Activated T-cell treated with anti-CD3 and anti-CD28 coated beads, Interleukin-2, amount 50 U/mL, for 4 hours (primary cell): ENCODE data around the gene TSPAN14. TPM values are rescaled to one million over a fixed set of nuclear protein-coding genes. Genes with fewer than 3 reads are reported as not detected.

Experiments
- ATAC-seq, 2 donors: fragments of 200-7000 bp; cut with Tn5 transposase; one replicate each; pipeline ENCODE4 v1.10.0; 2021
- DNase-seq: peaks from one replicate; pipeline ENCODE4 v3.0.0-alpha.2; 2020
- H3K27me3 Mint-ChIP-seq: one replicate; pipeline ENCODE4 v1.8.0; 2021; ENCODE audit warnings: low read depth, mixed read lengths
- H3K36me3 Mint-ChIP-seq: one replicate; pipeline ENCODE4 v1.8.0; 2022; ENCODE audit warnings: mixed read lengths; ENCODE audit not compliant: insufficient read depth
- H3K4me1 Mint-ChIP-seq: one replicate; pipeline ENCODE4 v1.8.0; 2021; ENCODE audit warnings: low read depth, mixed read lengths
- H3K4me3 Mint-ChIP-seq: one replicate; pipeline ENCODE4 v1.8.0; 2021; ENCODE audit warnings: mild to moderate bottlenecking, moderate library complexity, mixed read lengths
- H3K9me3 Mint-ChIP-seq: one replicate; pipeline ENCODE4 v1.8.0; 2021; ENCODE audit warnings: mixed read lengths
- total RNA-seq, 3 donors: library from RNA; stranded (reverse); gene quantifications; one replicate each; pipeline ENCODE4 v1.2.1, GENCODE V29; 2021

Gene TSPAN14
- total RNA-seq, 3 donors from 2014 or later: 31.8 to 36.2 (median 35.0) TPM

GRCh38 chr10:80489371-80490112 lies 35.4 kb downstream of the TSPAN14 start:
- H3K4me3 Mint-ChIP-seq: no peak overlapping the region
- ATAC-seq: no peak
- no peaks in the 10 kb centered on the region for H3K27me3 Mint-ChIP-seq
- no peaks in the 10 kb centered on the region for H3K9me3 Mint-ChIP-seq
- no peak for DNase-seq
- peaks cover 100% of the 10 kb centered on the region for H3K4me1 Mint-ChIP-seq
- peaks cover 36% of the 10 kb centered on the region for H3K36me3 Mint-ChIP-seq

- no peak overlapping the region for H3K4me3 Mint-ChIP-seq
- H3K27me3 Mint-ChIP-seq: no peaks in the 10 kb centered on the region
- ATAC-seq (no peak), DNase-seq (no peak)
- H3K4me1 Mint-ChIP-seq: peaks cover 99% of the 10 kb centered on the region
- H3K9me3 Mint-ChIP-seq: peaks cover 2% of the 10 kb centered on the region
- peaks cover 47% of the 10 kb centered on the region for H3K36me3 Mint-ChIP-seq
Measured at GRCh38 chr10:80491251-80492102, 37.4 kb downstream of the TSPAN14 start.

- peak overlapping the region; percentile 52 for H3K4me3 Mint-ChIP-seq
- H3K4me1 Mint-ChIP-seq: peaks cover 99% of the 10 kb centered on the region
- DNase-seq (no peak), ATAC-seq (peak; percentile 15)
- H3K9me3 Mint-ChIP-seq: peaks cover 7% of the 10 kb centered on the region
- H3K27me3 Mint-ChIP-seq: no peaks in the 10 kb centered on the region
- peaks cover 54% of the 10 kb centered on the region for H3K36me3 Mint-ChIP-seq
Measured at GRCh38 chr10:80492848-80493521, 38.9 kb downstream of the TSPAN14 start.

- Mint-ChIP-seq H3K4me1 (peaks cover 99% of the 10 kb centered on the region), H3K36me3 (peaks cover 54% of the 10 kb centered on the region), H3K4me3 (peak overlapping the region; percentile 52), H3K9me3 (peaks cover 7% of the 10 kb centered on the region), H3K27me3 (no peaks in the 10 kb centered on the region)
- DNase-seq (no peak), ATAC-seq (peak; percentile 40 to 41)
Measured at GRCh38 chr10:80493522-80494051, 39.5 kb downstream of the TSPAN14 start.

- ATAC-seq (no peak), DNase-seq (no peak)
- H3K4me3 Mint-ChIP-seq: no peak overlapping the region
- H3K36me3 Mint-ChIP-seq: peaks cover 34% of the 10 kb centered on the region
- H3K27me3 Mint-ChIP-seq: no peaks in the 10 kb centered on the region
- H3K4me1 Mint-ChIP-seq: peaks cover 98% of the 10 kb centered on the region
- peaks cover 7% of the 10 kb centered on the region for H3K9me3 Mint-ChIP-seq
Measured at GRCh38 chr10:80496555-80497172, 42.6 kb downstream of the TSPAN14 start.

- peaks cover 36% of the 10 kb centered on the region for H3K36me3 Mint-ChIP-seq
- DNase-seq (no peak), ATAC-seq (no peak)
- H3K4me1 Mint-ChIP-seq: peaks cover 98% of the 10 kb centered on the region
- peaks cover 7% of the 10 kb centered on the region for H3K9me3 Mint-ChIP-seq
- H3K27me3 Mint-ChIP-seq: no peaks in the 10 kb centered on the region
- H3K4me3 Mint-ChIP-seq: no peak overlapping the region
Measured at GRCh38 chr10:80497187-80498077, 43.3 kb downstream of the TSPAN14 start.

GRCh38 chr10:80498078-80498832 lies 44.1 kb downstream of the TSPAN14 start:
- no peaks in the 10 kb centered on the region for H3K27me3 Mint-ChIP-seq
- peaks cover 98% of the 10 kb centered on the region for H3K4me1 Mint-ChIP-seq
- peaks cover 7% of the 10 kb centered on the region for H3K9me3 Mint-ChIP-seq
- peak; percentile 15 to 17 for ATAC-seq
- peak overlapping the region; percentile 62 for H3K4me3 Mint-ChIP-seq
- DNase-seq: no peak
- H3K36me3 Mint-ChIP-seq: peaks cover 32% of the 10 kb centered on the region

- H3K27me3 Mint-ChIP-seq: no peaks in the 10 kb centered on the region
- peak overlapping the region; percentile 62 for H3K4me3 Mint-ChIP-seq
- ATAC-seq (peak; percentile 80 to 83), DNase-seq (peak; percentile 54)
- H3K4me1 Mint-ChIP-seq: peaks cover 98% of the 10 kb centered on the region
- peaks cover 28% of the 10 kb centered on the region for H3K36me3 Mint-ChIP-seq
- peaks cover 7% of the 10 kb centered on the region for H3K9me3 Mint-ChIP-seq
Measured at GRCh38 chr10:80498833-80499741, 45.0 kb downstream of the TSPAN14 start.

- peak; percentile 24 for DNase-seq
- ATAC-seq: peak; percentile 64 to 70
- H3K27me3 Mint-ChIP-seq: no peaks in the 10 kb centered on the region
- H3K36me3 Mint-ChIP-seq: peaks cover 21% of the 10 kb centered on the region
- peaks cover 7% of the 10 kb centered on the region for H3K9me3 Mint-ChIP-seq
- peak overlapping the region; percentile 52 for H3K4me3 Mint-ChIP-seq
- peaks cover 97% of the 10 kb centered on the region for H3K4me1 Mint-ChIP-seq
Measured at GRCh38 chr10:80500572-80501380, 46.7 kb downstream of the TSPAN14 start.

- no peak for DNase-seq
- ATAC-seq: no peak
- H3K9me3 Mint-ChIP-seq: peaks cover 6% of the 10 kb centered on the region
- H3K4me1 Mint-ChIP-seq: peaks cover 94% of the 10 kb centered on the region
- H3K27me3 Mint-ChIP-seq: no peaks in the 10 kb centered on the region
- peak overlapping the region; percentile 6 for H3K4me3 Mint-ChIP-seq
- H3K36me3 Mint-ChIP-seq: peaks cover 19% of the 10 kb centered on the region
Measured at GRCh38 chr10:80501381-80501912, 47.3 kb downstream of the TSPAN14 start.

GRCh38 chr10:80501913-80502521 lies 47.9 kb downstream of the TSPAN14 start:
- Mint-ChIP-seq H3K4me1 (peaks cover 89% of the 10 kb centered on the region), H3K4me3 (peak overlapping the region; percentile 6)

More at GRCh38 chr10:80501913-80502521, 47.9 kb downstream of the TSPAN14 start:
- ATAC-seq (no peak), DNase-seq (no peak)
- H3K27me3 Mint-ChIP-seq: no peaks in the 10 kb centered on the region
- H3K9me3 Mint-ChIP-seq: no peaks in the 10 kb centered on the region
- H3K36me3 Mint-ChIP-seq: peaks cover 13% of the 10 kb centered on the region
